HEK293 (cell line): ENCODE measurements around the gene SPEF1.

Experiments used
- CTCF ChIA-PET: fragments of 350-600 bp; formaldehyde crosslinking; extraction: SDS; loops from one replicate; lab custom pipeline; 2021; ENCODE audit warnings: antibody characterized with exemption; lab: Yijun Ruan, JAX
- POLR2A ChIA-PET: fragments of 300-600 bp; formaldehyde crosslinking; extraction: SDS; loops from one replicate; lab custom pipeline; 2020; ENCODE audit warnings: antibody characterized with exemption, inconsistent platforms; lab: Yijun Ruan, JAX
- H3K27ac ChIP-seq: fragments of 200-500 bp; sonication (Bioruptor generic); 2 replicates; pipeline ENCODE4 v1.5.1; 2014; ENCODE audit warnings: low read depth, low read length, control low read depth, inconsistent platforms; ENCODE audit errors: extremely low read depth
- H3K36me3 ChIP-seq, 2 experiments: fragments of 200-500 bp in 1 of 2; sonication (Bioruptor generic) in 1 of 2; 1 replicate in 1 of 2; 2 replicates in 1 of 2; pipeline ENCODE4 v1.5.1; 2014 to 2017; ENCODE audit warnings: inconsistent platforms in 2 of 2, low read length in 2 of 2; ENCODE audit not compliant: control insufficient read depth in 2 of 2, insufficient read depth in 1 of 2
- H3K4me1 ChIP-seq: fragments of 200-500 bp; sonication (Bioruptor generic); 2 replicates; pipeline ENCODE4 v1.5.1; 2014; ENCODE audit warnings: mild to moderate bottlenecking, low read length, inconsistent platforms; ENCODE audit not compliant: control insufficient read depth, insufficient read depth
- H3K4me3 ChIP-seq: 2 replicates; pipeline ENCODE4 v1.5.1; 2011; ENCODE audit warnings: low read depth, mild to moderate bottlenecking, control low read depth, low read length, moderate library complexity
- H3K9me3 ChIP-seq: fragments of 200-500 bp; sonication (Bioruptor generic); 2 replicates; pipeline ENCODE4 v1.5.1; 2014; ENCODE audit warnings: low read depth, low read length, inconsistent platforms; ENCODE audit not compliant: control insufficient read depth, insufficient read depth
- REPIN1 ChIP-seq: fragments of 450-650 bp; formaldehyde crosslinking; IDR thresholded peaks from 2 replicates; pipeline ENCODE4 v1.5.1; 2017; ENCODE audit warnings: missing biosample characterization, missing genetic modification characterization, low read depth
- SALL2 ChIP-seq: fragments of 450-650 bp; formaldehyde crosslinking; IDR thresholded peaks from 2 replicates; pipeline ENCODE4 v1.5.0; 2017; ENCODE audit warnings: missing biosample characterization, mild to moderate bottlenecking, missing genetic modification characterization, borderline replicate concordance
- ZBTB49 ChIP-seq: fragments of 450-650 bp; formaldehyde crosslinking; IDR thresholded peaks from 2 replicates; pipeline ENCODE4 v1.5.1; 2016; ENCODE audit warnings: missing biosample characterization, missing genetic modification characterization, low read depth
- ZFP3 ChIP-seq: fragments of 450-650 bp; formaldehyde crosslinking; IDR thresholded peaks from 2 replicates; pipeline ENCODE4 v1.5.1; 2016; ENCODE audit warnings: low read depth, missing biosample characterization, missing genetic modification characterization
- ZFP41 ChIP-seq: fragments of 450-650 bp; formaldehyde crosslinking; IDR thresholded peaks from 2 replicates; pipeline ENCODE4 v1.5.1; 2016; ENCODE audit warnings: missing biosample characterization, missing genetic modification characterization, borderline replicate concordance
- ZNF146 ChIP-seq: fragments of 450-650 bp; formaldehyde crosslinking; IDR thresholded peaks from 2 replicates; pipeline ENCODE4 v1.5.1; 2016; ENCODE audit warnings: missing biosample characterization, missing genetic modification characterization
- ZNF155 ChIP-seq: fragments of 450-650 bp; formaldehyde crosslinking; IDR thresholded peaks from 2 replicates; pipeline ENCODE4 v1.5.1; 2016; ENCODE audit warnings: missing biosample characterization, missing genetic modification characterization
- ZNF184 ChIP-seq: fragments of 450-650 bp; IDR thresholded peaks from 2 replicates; pipeline ENCODE4 v1.5.1; 2018; ENCODE audit warnings: missing biosample characterization, mild to moderate bottlenecking, missing genetic modification characterization
- ZNF354C ChIP-seq: fragments of 450-650 bp; formaldehyde crosslinking; IDR thresholded peaks from 2 replicates; pipeline ENCODE4 v1.5.1; 2016; ENCODE audit warnings: missing biosample characterization, missing genetic modification characterization, low read depth, borderline replicate concordance
- ZNF449 ChIP-seq: fragments of 450-650 bp; formaldehyde crosslinking; IDR thresholded peaks from 2 replicates; pipeline ENCODE4 v1.5.1; 2017; ENCODE audit warnings: missing biosample characterization, mild to moderate bottlenecking, missing genetic modification characterization, moderate library complexity
- ZNF585B ChIP-seq: fragments of 450-650 bp; formaldehyde crosslinking; IDR thresholded peaks from 2 replicates; pipeline ENCODE4 v1.5.1; 2016; ENCODE audit warnings: missing biosample characterization, missing genetic modification characterization
- ZNF624 ChIP-seq: fragments of 450-650 bp; formaldehyde crosslinking; IDR thresholded peaks from 2 replicates; pipeline ENCODE4 v1.5.1; 2017; ENCODE audit warnings: missing biosample characterization, missing genetic modification characterization
- ZNF629 ChIP-seq: fragments of 450-650 bp; formaldehyde crosslinking; IDR thresholded peaks from 2 replicates; pipeline ENCODE4 v1.5.1; 2017; ENCODE audit warnings: missing biosample characterization, missing genetic modification characterization
- ZSCAN4 ChIP-seq: fragments of 450-650 bp; formaldehyde crosslinking; IDR thresholded peaks from 2 replicates; pipeline ENCODE4 v1.5.1; 2017; ENCODE audit warnings: missing biosample characterization, missing genetic modification characterization
- TF ChIP-seq, protein P1 (sequence below): fragments of 450-650 bp; formaldehyde crosslinking; IDR thresholded peaks from 2 replicates; pipeline ENCODE4 v1.5.1; 2016; ENCODE audit warnings: missing biosample characterization, missing genetic modification characterization
- TF ChIP-seq, protein P2 (sequence below): fragments of 450-650 bp; formaldehyde crosslinking; IDR thresholded peaks from 2 replicates; pipeline ENCODE4 v1.5.1; 2016; ENCODE audit warnings: missing biosample characterization, missing genetic modification characterization
- TF ChIP-seq, protein P3 (sequence below): fragments of 450-650 bp; formaldehyde crosslinking; IDR thresholded peaks from 2 replicates; pipeline ENCODE4 v1.5.1; 2016; ENCODE audit warnings: missing biosample characterization, missing genetic modification characterization
- TF ChIP-seq, protein P4 (sequence below): fragments of 450-650 bp; formaldehyde crosslinking; IDR thresholded peaks from 2 replicates; pipeline ENCODE4 v1.5.1; 2016; ENCODE audit warnings: missing biosample characterization, missing genetic modification characterization

Gene SPEF1

DNA sequence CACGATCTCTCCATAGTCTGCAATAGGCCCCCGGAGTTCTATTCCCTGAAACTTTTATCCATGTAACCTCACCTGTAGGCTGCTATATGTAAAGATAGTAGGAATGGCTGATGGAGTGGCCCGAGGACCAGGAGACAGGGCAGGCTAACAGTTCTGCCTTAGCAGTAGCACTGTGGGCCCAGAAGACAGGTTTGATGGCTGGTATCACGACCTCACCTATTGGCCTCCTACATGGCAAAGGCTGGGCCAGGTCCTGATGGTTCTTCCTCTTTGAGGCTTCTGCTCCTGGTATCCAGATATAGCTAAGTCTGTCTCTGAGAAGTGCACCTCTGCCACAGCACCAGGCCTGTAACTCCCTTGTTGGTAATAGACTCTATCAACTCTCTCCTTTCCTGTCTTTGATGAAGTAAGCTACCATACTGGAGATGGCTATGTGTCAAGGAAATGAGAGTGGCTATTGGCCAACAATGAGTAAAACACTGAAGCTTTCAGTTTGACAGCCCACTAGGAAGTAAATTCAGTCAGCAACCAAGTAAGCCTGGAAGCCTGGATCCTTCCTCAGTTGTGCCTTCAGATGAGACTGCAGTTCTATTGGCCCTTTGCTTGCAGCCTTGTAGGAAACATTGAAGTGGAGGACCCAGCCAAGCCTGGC is 5.7 kb downstream of the SPEF1 start (continued):
- TF ChIP-seq ZBTB49 = no peak
- TF ChIP-seq, protein P1, sequence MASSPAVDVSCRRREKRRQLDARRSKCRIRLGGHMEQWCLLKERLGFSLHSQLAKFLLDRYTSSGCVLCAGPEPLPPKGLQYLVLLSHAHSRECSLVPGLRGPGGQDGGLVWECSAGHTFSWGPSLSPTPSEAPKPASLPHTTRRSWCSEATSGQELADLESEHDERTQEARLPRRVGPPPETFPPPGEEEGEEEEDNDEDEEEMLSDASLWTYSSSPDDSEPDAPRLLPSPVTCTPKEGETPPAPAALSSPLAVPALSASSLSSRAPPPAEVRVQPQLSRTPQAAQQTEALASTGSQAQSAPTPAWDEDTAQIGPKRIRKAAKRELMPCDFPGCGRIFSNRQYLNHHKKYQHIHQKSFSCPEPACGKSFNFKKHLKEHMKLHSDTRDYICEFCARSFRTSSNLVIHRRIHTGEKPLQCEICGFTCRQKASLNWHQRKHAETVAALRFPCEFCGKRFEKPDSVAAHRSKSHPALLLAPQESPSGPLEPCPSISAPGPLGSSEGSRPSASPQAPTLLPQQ (tag by site-specific recombination) = no peak

DNA sequence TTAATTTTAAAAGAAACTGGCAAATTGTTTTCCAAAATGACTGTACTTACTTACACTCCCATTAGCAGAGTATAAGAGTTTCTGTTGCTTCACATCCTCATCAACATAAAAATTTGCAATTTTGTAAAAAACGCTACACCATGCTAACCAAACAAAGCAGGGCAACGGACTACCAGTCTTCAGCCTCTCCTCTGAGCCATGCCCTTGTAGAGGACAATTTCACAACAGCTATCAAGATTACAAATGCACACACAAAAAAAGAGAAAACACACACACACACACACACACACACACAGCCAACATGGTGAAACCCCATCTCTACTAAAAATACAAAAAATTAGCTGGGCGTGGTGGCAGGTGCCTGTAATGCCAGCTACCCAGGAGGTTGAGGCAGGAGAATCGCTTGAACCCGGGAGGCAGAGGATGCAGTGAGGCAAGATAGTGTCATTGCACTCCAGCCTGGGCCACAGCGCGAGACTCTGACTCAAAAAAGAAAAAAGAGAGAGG is 9.6 kb downstream of the SPEF1 start:
- H3K4me3 ChIP-seq = no peak overlapping the region
- no peak overlapping the region for H3K27ac ChIP-seq
- H3K36me3 ChIP-seq = no peaks in the 10 kb centered on the region; a peak in 1 of 3 replicates
- ChIA-PET POLR2A (no interaction called here), CTCF (interaction anchor here (0.6 to 2.0 kb wide), 7 partner anchors 10 to 126 kb away, joined by 3 to 9 read pairs (median 3); partner anchors contain the start of genes CENPB and SPEF1)
- H3K4me1 ChIP-seq = peaks cover 4% of the 10 kb centered on the region
- TF ChIP-seq ZSCAN4 (tag by site-specific recombination) (peak; percentile 78), ZNF146 (tag by site-specific recombination) (no peak)
- no peaks in the 10 kb centered on the region for H3K9me3 ChIP-seq

DNA sequence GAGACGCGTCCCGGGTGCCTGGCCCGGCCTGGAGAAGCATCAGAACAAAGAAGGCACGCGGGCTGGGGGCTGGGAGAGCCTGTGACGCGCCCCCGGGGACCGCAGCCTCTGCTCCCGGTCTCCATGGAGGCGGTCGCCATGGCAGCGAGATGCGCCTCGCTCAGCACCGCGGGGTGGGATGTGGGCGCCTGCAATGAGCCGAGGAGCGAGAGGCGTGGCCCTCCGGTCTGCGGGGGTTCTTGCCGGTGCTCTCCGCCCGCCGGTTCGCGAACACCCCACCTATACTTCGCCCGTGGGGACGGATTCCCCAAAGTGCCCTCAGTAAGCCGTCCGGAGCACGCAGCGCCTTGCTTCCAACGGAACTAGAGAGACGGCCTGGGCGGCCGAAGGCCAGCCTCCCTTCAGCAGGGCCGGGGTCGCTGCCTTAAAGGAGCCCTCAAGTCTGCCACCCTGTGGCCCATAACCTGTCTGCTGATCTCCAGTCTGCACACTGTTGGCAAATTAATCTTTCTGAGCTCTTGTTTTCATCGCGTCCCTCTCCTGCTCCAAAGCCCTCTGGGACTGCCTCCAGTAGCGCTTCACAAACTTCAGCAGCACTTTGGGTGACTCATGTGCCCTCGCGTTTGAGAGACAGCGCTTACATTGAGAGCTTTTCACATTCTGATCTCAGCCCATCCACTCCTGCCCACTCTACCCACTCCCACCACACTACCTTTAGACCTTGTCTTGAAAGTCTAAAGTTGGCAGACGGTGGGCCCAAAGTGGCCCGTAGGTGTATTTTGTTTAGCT is 12.7 kb downstream of the SPEF1 start:
- peak overlapping the region; percentile 68 for H3K27ac ChIP-seq
- POLR2A ChIA-PET = interaction anchor here (0.5 to 3.1 kb wide), 27 partner anchors 10 to 360 kb away, joined by 3 to 36 read pairs (median 4); partner anchors contain the start of genes AP5S1, CDC25B, CENPB and SPEF1
- TF ChIP-seq ZNF184 (tag by site-specific recombination) (no peak), ZNF449 (tag by site-specific recombination) (no peak), ZNF354C (tag by site-specific recombination) (no peak), ZNF155 (tag by site-specific recombination) (no peak), SALL2 (tag by site-specific recombination) (no peak), ZFP41 (tag by site-specific recombination) (no peak), ZNF585B (tag by site-specific recombination) (no peak), ZNF629 (tag by site-specific recombination) (0 out of 2 replicates have a peak, but pooled peaks have one; percentile 13), ZNF624 (tag by site-specific recombination) (no peak), REPIN1 (no peak), ZFP3 (tag by site-specific recombination) (no peak)
- TF ChIP-seq, protein P2, sequence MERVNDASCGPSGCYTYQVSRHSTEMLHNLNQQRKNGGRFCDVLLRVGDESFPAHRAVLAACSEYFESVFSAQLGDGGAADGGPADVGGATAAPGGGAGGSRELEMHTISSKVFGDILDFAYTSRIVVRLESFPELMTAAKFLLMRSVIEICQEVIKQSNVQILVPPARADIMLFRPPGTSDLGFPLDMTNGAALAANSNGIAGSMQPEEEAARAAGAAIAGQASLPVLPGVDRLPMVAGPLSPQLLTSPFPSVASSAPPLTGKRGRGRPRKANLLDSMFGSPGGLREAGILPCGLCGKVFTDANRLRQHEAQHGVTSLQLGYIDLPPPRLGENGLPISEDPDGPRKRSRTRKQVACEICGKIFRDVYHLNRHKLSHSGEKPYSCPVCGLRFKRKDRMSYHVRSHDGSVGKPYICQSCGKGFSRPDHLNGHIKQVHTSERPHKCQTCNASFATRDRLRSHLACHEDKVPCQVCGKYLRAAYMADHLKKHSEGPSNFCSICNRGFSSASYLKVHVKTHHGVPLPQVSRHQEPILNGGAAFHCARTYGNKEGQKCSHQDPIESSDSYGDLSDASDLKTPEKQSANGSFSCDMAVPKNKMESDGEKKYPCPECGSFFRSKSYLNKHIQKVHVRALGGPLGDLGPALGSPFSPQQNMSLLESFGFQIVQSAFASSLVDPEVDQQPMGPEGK (tag by site-specific recombination) = 0 out of 2 replicates have a peak, but pooled peaks have one; percentile 13
- TF ChIP-seq, protein P3, sequence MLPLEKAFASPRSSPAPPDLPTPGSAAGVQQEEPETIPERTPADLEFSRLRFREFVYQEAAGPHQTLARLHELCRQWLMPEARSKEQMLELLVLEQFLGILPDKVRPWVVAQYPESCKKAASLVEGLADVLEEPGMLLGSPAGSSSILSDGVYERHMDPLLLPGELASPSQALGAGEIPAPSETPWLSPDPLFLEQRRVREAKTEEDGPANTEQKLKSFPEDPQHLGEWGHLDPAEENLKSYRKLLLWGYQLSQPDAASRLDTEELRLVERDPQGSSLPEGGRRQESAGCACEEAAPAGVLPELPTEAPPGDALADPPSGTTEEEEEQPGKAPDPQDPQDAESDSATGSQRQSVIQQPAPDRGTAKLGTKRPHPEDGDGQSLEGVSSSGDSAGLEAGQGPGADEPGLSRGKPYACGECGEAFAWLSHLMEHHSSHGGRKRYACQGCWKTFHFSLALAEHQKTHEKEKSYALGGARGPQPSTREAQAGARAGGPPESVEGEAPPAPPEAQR = no peak
- TF ChIP-seq, protein P4, sequence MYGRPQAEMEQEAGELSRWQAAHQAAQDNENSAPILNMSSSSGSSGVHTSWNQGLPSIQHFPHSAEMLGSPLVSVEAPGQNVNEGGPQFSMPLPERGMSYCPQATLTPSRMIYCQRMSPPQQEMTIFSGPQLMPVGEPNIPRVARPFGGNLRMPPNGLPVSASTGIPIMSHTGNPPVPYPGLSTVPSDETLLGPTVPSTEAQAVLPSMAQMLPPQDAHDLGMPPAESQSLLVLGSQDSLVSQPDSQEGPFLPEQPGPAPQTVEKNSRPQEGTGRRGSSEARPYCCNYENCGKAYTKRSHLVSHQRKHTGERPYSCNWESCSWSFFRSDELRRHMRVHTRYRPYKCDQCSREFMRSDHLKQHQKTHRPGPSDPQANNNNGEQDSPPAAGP (tag by site-specific recombination) = no peak

More for the DNA sequence above, 12.7 kb downstream of the SPEF1 start:
- CTCF ChIA-PET = interaction anchor here (0.6 to 10.8 kb wide), 27 partner anchors 10 to 875 kb away, joined by 3 to 133 read pairs (median 5); partner anchors contain the start of genes AP5S1 and SPEF1
- Histone ChIP-seq H3K9me3 (no peaks in the 10 kb centered on the region), H3K4me1 (peaks cover 7% of the 10 kb centered on the region), H3K4me3 (peak overlapping the region; percentile 70), H3K36me3 (peaks cover 0 to 3% of the 10 kb centered on the region in 2 experiments; a peak in 1 of 3 replicates)
